Astrocyte of the hippocampus (primary cell): Measurements from ENCODE around the gene PKD2L2.
"Not testable (repeated sequence)": the region's sequence is repeated elsewhere in the genome, so short reads cannot be mapped to it uniquely, and the experiment has no call there.

ENCODE experiments used
- DNase-seq: peaks from one replicate; pipeline ENCODE4 v3.0.0; 2011; ENCODE audit warnings: low read depth, low spot score

PKD2L2 gene

DNA sequence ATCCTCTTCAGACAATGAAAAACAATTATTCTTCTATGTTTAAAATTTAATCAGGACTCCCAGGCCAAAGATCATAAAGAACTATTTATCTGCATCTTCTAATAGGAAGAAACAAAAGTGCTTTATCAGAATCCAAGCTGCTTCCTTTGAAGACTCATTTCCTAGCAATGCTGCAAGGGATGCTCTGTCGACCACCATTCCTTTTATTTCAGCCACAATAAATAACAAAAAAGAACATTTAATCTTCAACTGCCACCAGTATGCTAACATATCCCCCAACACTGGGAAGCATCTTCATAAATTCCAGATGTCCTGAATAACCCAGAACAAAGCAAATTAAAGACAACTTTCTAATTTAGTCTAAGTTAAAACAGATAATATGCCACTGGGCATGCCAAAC lies 68.7 kb downstream of the PKD2L2 start:
- no peak for DNase-seq

DNA sequence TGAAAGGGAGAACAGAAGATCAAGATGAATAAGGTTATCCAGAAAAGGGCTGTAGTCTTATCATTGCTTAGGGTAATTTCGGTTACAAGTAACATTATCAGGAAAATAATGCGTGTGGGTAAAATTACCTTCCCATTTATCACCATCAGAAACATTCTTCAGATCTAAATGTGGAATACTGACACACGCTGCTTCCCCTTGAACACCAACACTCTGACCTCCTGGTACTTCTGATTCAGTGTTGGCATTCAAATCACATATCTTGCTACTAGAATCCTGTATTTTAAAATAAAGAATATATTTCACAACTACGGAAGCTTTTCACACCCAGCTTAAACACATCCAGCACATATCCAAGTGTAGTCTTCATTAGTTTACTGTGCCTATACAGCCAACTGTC lies 70.2 kb downstream of the PKD2L2 start:
- DNase-seq: no peak

DNA sequence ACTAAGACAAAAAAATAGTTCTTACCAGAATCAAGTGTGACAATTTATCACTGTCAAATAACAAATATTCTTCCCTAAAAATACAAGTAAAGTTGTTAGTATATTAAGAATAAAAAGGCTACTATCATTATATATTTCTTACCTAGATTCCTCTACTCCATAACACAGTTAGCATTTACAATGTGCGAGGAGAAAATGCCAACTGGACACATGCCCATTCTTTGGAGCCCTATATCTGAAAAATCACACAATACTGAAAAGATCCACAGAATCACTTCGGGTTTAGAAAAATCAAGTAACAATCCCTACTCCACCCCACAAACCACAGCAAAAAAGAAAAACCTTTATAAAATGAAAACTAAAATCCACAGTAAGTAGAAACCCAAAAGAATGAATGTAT lies 70.9 kb downstream of the PKD2L2 start:
- DNase-seq: no peak

DNA sequence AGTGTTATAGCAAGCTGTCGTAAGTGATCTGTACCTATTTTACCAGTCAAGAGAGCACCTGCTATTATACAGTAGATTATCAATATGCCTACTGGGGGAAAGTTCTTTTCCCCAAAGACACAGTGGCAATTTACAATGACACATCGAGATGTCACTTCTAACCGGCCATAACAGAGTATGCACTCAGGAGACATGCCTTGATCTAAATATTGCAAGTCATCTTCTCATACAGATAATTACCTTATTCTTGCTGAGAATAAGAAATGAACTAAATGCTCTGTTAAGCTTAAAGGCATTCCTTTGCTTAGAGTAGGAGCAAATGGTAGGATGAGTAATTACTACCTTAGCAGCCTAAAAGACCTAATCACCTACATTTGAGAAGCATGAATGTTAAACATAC lies 71.6 kb downstream of the PKD2L2 start:
- DNase-seq: no peak

DNA sequence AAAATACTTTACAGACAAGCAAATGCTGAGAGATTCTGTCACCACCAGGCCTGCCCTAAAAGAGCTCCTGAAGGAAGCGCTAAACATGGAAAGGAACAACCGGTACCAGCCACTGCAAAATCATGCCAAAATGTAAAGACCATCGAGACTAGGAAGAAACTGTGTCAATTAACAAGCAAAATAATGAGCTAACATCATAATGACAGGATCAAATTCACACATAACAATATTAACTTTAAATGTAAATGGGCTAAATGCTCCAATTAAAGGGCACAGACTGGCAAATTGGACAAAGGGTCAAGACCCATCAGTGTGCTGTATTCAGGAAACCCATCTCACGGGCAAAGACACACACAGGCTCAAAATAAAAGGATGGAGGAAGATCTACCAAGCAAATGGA lies 81.1 kb downstream of the PKD2L2 start:
- DNase-seq: not testable (repeated sequence)

DNA sequence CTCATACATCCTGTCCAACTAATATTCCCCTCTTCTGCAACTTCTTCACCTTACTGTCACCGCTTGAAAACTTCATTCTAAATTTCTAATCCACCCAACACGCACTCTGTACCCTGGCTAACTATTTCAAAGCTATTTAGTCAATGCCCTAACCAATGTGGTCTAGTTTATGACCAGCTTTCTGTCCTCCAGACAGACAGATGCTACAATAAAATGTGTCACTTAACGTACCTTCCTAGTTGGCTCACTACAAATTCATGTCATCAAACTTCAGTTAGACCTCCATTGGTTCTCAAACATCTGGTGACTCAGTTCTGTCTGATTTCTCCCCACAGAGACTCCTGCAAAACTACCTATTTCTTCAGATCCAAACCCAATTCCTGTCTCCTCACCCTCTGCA lies 86.0 kb downstream of the PKD2L2 start:
- DNase-seq: no peak

DNA sequence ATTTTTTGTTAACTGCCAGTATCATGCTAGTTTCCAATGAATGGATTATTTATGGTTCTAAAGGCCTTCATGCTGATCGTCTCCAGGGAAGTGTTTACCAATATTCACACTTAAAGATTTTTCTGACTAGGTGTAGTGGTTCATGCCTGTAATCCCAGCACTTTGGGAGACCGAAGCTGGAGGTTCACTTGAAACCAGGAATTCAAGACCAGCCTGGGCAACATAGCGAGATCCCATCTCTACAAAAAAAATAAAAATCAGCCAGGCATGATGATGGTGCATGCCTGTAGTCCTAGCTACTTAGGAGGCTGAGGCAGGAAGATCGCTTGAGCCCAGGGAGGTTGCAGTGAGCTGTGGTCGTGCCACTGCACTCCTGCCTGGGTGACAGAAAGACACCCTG lies 100.2 kb downstream of the PKD2L2 start:
- no peak for DNase-seq
